ENCODE results near the gene ADH4. TPM values are rescaled to one million over a fixed set of nuclear protein-coding genes. Genes with fewer than 3 reads are reported as not detected.
A peak's percentile ranks its signal among the peaks of the same experiment; 100 is the strongest.

ADH4 gene
- total and polyA plus RNA-seq, 10 donors, result 0.11 to 0.61 (median 0.34) TPM; not detected in 3

DNA sequence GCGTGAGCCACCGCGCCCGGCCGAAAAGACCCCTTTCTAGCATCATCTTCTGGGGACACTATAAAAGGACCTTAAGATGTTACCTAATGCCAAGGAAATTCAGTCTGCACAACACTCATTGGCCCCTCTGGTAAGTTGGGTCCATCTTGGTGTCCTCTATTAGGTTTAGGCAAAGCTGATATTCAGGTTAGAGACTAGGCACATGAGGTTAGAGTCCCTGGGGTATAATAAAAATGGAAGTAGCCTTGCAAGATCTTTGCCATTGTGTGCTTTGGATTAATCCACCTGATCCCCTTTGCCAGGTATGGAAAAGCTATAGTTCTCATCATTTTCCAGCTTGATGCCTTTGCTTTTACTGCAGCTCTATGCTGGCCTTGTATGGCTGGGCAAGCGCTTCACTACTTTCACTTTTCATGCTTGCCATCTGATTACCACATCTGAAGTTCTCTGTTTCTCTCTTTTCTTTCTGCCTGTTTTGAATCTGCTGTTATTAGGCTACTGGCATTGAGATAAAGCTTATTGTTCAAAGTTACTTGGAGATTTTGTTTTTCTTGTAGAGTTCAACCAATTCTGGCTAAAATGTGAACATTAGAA lies 5.4 kb upstream of the ADH4 start:
- no peak for DNase-seq
- intact Hi-C loops (cut with DNase I; ENCODE audit: low total_unique reads), result no loop called here
- WGBS, 5 donors, result 20 to 84% (median 32%) methylated on average over 1 to 2 of the region's 6 CpGs
- Histone ChIP-seq H3K9me3 (peaks cover 0 to 10% (median 3%) of the 10 kb centered on the region in 8 donors), H3K36me3 (no peaks in the 10 kb centered on the region), H3K4me1 (peaks cover 0 to 15% (median under 1%) of the 10 kb centered on the region in 6 donors), H3K27me3 (replicated peaks in 1 of 7) (peaks cover 0 to 3% (median 0%) of the 10 kb centered on the region in 7 donors), H3K27ac (peak overlapping the region in 3 of 8 donors; percentile 11 to 41 (median 40)), H3K4me3 (no peak overlapping the region)
- TF ChIP-seq, protein P1, sequence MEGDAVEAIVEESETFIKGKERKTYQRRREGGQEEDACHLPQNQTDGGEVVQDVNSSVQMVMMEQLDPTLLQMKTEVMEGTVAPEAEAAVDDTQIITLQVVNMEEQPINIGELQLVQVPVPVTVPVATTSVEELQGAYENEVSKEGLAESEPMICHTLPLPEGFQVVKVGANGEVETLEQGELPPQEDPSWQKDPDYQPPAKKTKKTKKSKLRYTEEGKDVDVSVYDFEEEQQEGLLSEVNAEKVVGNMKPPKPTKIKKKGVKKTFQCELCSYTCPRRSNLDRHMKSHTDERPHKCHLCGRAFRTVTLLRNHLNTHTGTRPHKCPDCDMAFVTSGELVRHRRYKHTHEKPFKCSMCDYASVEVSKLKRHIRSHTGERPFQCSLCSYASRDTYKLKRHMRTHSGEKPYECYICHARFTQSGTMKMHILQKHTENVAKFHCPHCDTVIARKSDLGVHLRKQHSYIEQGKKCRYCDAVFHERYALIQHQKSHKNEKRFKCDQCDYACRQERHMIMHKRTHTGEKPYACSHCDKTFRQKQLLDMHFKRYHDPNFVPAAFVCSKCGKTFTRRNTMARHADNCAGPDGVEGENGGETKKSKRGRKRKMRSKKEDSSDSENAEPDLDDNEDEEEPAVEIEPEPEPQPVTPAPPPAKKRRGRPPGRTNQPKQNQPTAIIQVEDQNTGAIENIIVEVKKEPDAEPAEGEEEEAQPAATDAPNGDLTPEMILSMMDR (IDR thresholded peaks at IDR 0.05 in 8 of 11, conservative IDR thresholded peaks at IDR 0.05 in 3 of 11), result no peak
- TF ChIP-seq POLR2AphosphoS5 (IDR thresholded peaks at IDR 0.05), result no peak

DNA sequence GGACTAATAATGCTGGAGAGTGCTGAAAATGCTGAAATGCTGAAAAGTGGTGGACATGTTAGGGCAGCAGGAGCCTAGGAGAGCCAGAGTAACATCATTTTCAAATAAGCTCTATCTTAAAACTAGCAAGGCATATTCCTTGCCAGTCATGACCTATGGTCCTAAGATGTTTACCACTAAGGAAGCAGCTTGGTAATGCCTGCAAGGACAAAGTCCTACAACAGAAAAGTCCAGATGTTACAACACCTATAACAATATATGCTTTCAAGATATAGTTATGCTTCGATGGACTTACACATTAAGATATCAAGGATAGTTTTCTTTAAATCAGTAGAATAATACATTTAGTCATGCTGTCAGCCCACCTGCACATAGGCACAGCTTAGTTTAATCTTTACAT lies 4.5 kb upstream of the ADH4 start:
- intact Hi-C loops (cut with DNase I; ENCODE audit: low total_unique reads), result no loop called here
- no peak for DNase-seq
- H3K4me1 ChIP-seq, result peaks cover 0 to 24% (median 3%) of the 10 kb centered on the region in 6 donors
- H3K4me3 ChIP-seq, result no peak overlapping the region
- H3K27ac ChIP-seq, result no peak overlapping the region
- no peaks in the 10 kb centered on the region for H3K27me3 ChIP-seq (replicated peaks in 1 of 7)
- H3K36me3 ChIP-seq, result no peaks in the 10 kb centered on the region
- 91 to 96% (median 95%) methylated on average over 1 of the region's 1 CpG for WGBS, 5 donors
- TF ChIP-seq, protein P1 (IDR thresholded peaks at IDR 0.05 in 8 of 11, conservative IDR thresholded peaks at IDR 0.05 in 3 of 11), result no peak
- peaks cover 0 to 10% (median 3%) of the 10 kb centered on the region in 8 donors for H3K9me3 ChIP-seq

GRCh38 chr4:99144587-99144986 lies 490 bp upstream of the ADH4 start:
- Histone ChIP-seq H3K36me3 (no peaks in the 10 kb centered on the region), H3K9me3 (no peaks in the 10 kb centered on the region), H3K27ac (peak overlapping the region in 7 of 8 donors; percentile 49 to 78 (median 67)), H3K27me3 (replicated peaks in 1 of 7) (no peaks in the 10 kb centered on the region), H3K4me1 (peaks cover 0 to 16% (median 3%) of the 10 kb centered on the region in 6 donors), H3K4me3 (no peak overlapping the region)
- DNase-seq, result no peak
- 76 to 90% (median 87%) methylated on average over 1 of the region's 1 CpG for WGBS, 5 donors
- TF ChIP-seq POLR2A (IDR thresholded peaks at IDR 0.05), result no peak
- TF ChIP-seq POLR2AphosphoS5 (IDR thresholded peaks at IDR 0.05), result no peak
- TF ChIP-seq, protein P1 (IDR thresholded peaks at IDR 0.05 in 8 of 11, conservative IDR thresholded peaks at IDR 0.05 in 3 of 11), result no peak
- intact Hi-C loops (cut with DNase I; ENCODE audit: low total_unique reads), result no loop called here

DNA sequence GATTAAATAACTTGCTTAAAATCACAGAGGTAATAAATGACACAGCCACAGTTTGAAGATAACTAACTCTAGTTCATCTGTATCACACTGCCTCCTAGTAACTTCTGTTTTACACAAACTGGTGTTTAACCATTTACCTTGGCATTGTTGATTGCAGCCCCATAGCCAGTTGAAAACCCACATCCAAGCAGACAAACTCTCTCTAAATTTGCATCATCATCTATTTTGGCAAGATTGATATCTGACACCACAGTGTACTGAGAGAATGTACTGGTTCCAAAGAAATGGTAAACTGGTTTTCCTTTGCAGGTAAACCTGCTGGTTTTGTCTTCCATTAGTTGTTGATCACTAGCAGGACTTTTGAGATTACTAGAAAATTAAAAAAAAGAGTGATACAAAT lies 7.8 kb downstream of the ADH4 start:
- Histone ChIP-seq H3K9me3 (no peaks in the 10 kb centered on the region), H3K36me3 (no peaks in the 10 kb centered on the region), H3K4me1 (no peaks in the 10 kb centered on the region), H3K27me3 (replicated peaks in 1 of 7) (no peaks in the 10 kb centered on the region), H3K27ac (no peak overlapping the region), H3K4me3 (no peak overlapping the region)
- intact Hi-C loops (cut with DNase I; ENCODE audit: low total_unique reads), result no loop called here
- DNase-seq, result no peak
- TF ChIP-seq, protein P1 (IDR thresholded peaks at IDR 0.05 in 8 of 11, conservative IDR thresholded peaks at IDR 0.05 in 3 of 11), result no peak
- TF ChIP-seq POLR2A (IDR thresholded peaks at IDR 0.05) (no peak), POLR2AphosphoS5 (IDR thresholded peaks at IDR 0.05) (no peak)

All from spleen (tissue), 11 donors.